GM12878 (cell line): ENCODE data around the gene JADE1. TPM values are rescaled to one million over a fixed set of nuclear protein-coding genes. Genes with fewer than 3 reads are reported as not detected.

Experiments used
- ATAC-seq: fragments of 200-7000 bp; cut with Tn5 transposase; 3 replicates; pipeline ENCODE4 v1.9.1; 2020; ENCODE audit warnings: mild to moderate bottlenecking, moderate library complexity
- BruUV-seq: library from RNA; stranded (reverse); fragments of 400-500 nt; replicated peaks from 2 replicates; lab custom pipeline; 2021; lab: Mats Ljungman, UMichigan
- CTCF ChIA-PET: fragments of 300-600 bp; sonication (Branson Sonifier 250); formaldehyde crosslinking; extraction: SDS; loops from one replicate; lab custom pipeline; 2021; ENCODE audit warnings: inconsistent platforms; lab: Yijun Ruan, JAX
- POLR2A ChIA-PET: fragments of 350-600 bp; formaldehyde crosslinking; extraction: SDS; loops from one replicate; lab custom pipeline; 2021; ENCODE audit warnings: inconsistent platforms; lab: Charles Lee
- RAD21 ChIA-PET: fragments of 300-600 bp; sonication (Branson Sonifier 250); formaldehyde crosslinking; loops from one replicate; lab custom pipeline; 2023; ENCODE audit warnings: antibody characterized with exemption; ENCODE audit not compliant: unreplicated experiment; lab: Charles Lee
- SMC1A ChIA-PET: fragments of 300-600 bp; sonication (Branson Sonifier 250); formaldehyde crosslinking; loops from one replicate; lab custom pipeline; 2023; ENCODE audit not compliant: unreplicated experiment, uncharacterized antibody; lab: Charles Lee
- DNase-seq: peaks from one replicate; pipeline ENCODE4 v3.0.0-alpha.2; 2011; ENCODE audit warnings: low read depth, low spot score
- FAIRE-seq: peaks from 3 replicates; lab custom pipeline; 2011; peaks lifted over from hg19 to GRCh38; lab: Jason Lieb, UNC
- H2AFZ ChIP-seq: 2 replicates; pipeline ENCODE4 v1.6.0; 2011; ENCODE audit warnings: low read depth, low read length, control low read depth; ENCODE audit not compliant: control insufficient read depth
- H3K27ac ChIP-seq: 2 replicates; pipeline ENCODE4 v1.5.1; 2011; ENCODE audit warnings: control low read depth; ENCODE audit not compliant: control insufficient read depth, insufficient read depth
- H3K27me3 ChIP-seq, 2 experiments: replicated peaks in 1 of 2; 2 replicates each; pipeline versions ENCODE4 v1.6.0 to v1.6.1; 2011; ENCODE audit warnings: low read length in 1 of 2; ENCODE audit not compliant: control insufficient read depth in 2 of 2, insufficient read depth in 2 of 2
- H3K36me3 ChIP-seq, 2 experiments: 2 replicates each; pipeline ENCODE4 v1.5.1; 2011; ENCODE audit warnings: low read length in 1 of 2; ENCODE audit not compliant: control insufficient read depth in 2 of 2, insufficient read depth in 2 of 2
- H3K4me1 ChIP-seq: 2 replicates; pipeline ENCODE4 v1.6.1; 2011; ENCODE audit warnings: mild to moderate bottlenecking, low read length, moderate library complexity, mixed read lengths; ENCODE audit not compliant: control insufficient read depth, insufficient read depth
- H3K4me2 ChIP-seq: 2 replicates; pipeline ENCODE4 v1.6.0; 2011; ENCODE audit warnings: control low read depth; ENCODE audit not compliant: control insufficient read depth, insufficient read depth
- H3K4me3 ChIP-seq: fragments of 200-600 bp; sonication (generic); 2 replicates; pipeline ENCODE4 v1.5.1; 2016
- H3K79me2 ChIP-seq: 2 replicates; pipeline ENCODE4 v1.6.0; 2011; ENCODE audit warnings: low read length; ENCODE audit not compliant: control insufficient read depth, insufficient read depth
- H3K9ac ChIP-seq: 2 replicates; pipeline ENCODE4 v1.8.0; 2011; ENCODE audit warnings: low read length, control low read depth, mixed read lengths; ENCODE audit not compliant: control insufficient read depth, insufficient read depth
- H3K9me3 ChIP-seq: replicated peaks from 3 replicates; pipeline ENCODE4 v1.5.1; 2011; ENCODE audit warnings: mild to moderate bottlenecking, low read length; ENCODE audit not compliant: control insufficient read depth, insufficient read depth
- H4K20me1 ChIP-seq: 2 replicates; pipeline ENCODE4 v1.6.0; 2011; ENCODE audit not compliant: control insufficient read depth, insufficient read depth
- BMI1 ChIP-seq: fragments of 450-650 bp; IDR thresholded peaks from 2 replicates; pipeline ENCODE4 v1.6.1; 2016; ENCODE audit warnings: mild to moderate bottlenecking, moderate library complexity, borderline replicate concordance
- CREM ChIP-seq: IDR thresholded peaks from 2 replicates; pipeline ENCODE4 v1.6.1; 2014; ENCODE audit warnings: antibody characterized with exemption, low read depth
- FOXM1 ChIP-seq: IDR thresholded peaks from 2 replicates; pipeline ENCODE4 v1.6.1; 2012; ENCODE audit warnings: low read depth, mild to moderate bottlenecking, inconsistent platforms, low read length, moderate library complexity
- JUNB ChIP-seq: IDR thresholded peaks from 2 replicates; pipeline ENCODE4 v1.6.1; 2016; ENCODE audit warnings: antibody characterized with exemption, mild to moderate bottlenecking
- LARP7 ChIP-seq: fragments of 450-650 bp; IDR thresholded peaks from 2 replicates; pipeline ENCODE4 v1.6.1; 2017; ENCODE audit warnings: mild to moderate bottlenecking
- NFYA ChIP-seq: IDR thresholded peaks from 2 replicates; pipeline ENCODE4 v1.6.1; 2011; ENCODE audit warnings: low read depth, mild to moderate bottlenecking, low read length, improper control_type of control experiment, borderline replicate concordance
- NR2F1 ChIP-seq: fragments of 450-650 bp; conservative IDR thresholded peaks from 2 replicates; pipeline ENCODE4 v1.6.1; 2017; ENCODE audit warnings: mild to moderate bottlenecking
- PML ChIP-seq: IDR thresholded peaks from 2 replicates; pipeline ENCODE4 v1.6.1; 2012; ENCODE audit warnings: low read length, inconsistent platforms
- RELB ChIP-seq: fragments of 450-650 bp; IDR thresholded peaks from 2 replicates; pipeline ENCODE4 v1.6.1; 2017; ENCODE audit warnings: low read depth, mild to moderate bottlenecking, moderate library complexity
- SIX5 ChIP-seq: IDR thresholded peaks from 2 replicates; pipeline ENCODE4 v1.6.1; 2011; ENCODE audit warnings: mild to moderate bottlenecking, low read depth, low read length, moderate library complexity; ENCODE audit not compliant: severe bottlenecking
- SMARCA5 ChIP-seq: fragments of 450-650 bp; IDR thresholded peaks from 2 replicates; pipeline ENCODE4 v1.6.1; 2017; ENCODE audit warnings: mild to moderate bottlenecking
- TCF7 ChIP-seq: IDR thresholded peaks from 2 replicates; pipeline ENCODE4 v1.6.1; 2014; ENCODE audit warnings: antibody characterized with exemption, borderline replicate concordance
- WGBS: methylation state at CpG from one replicate; pipeline ENCODE4 v1.1.6; 2016; ENCODE audit warnings: low lambda C conversion rate; ENCODE audit not compliant: insufficient replicate concordance, insufficient coverage; ENCODE audit errors: missing lambda C conversion rate; 5-methylcytosine and 5-hydroxymethylcytosine counted together
- in situ Hi-C: fragments of 300-500 bp; cut with MboI; formaldehyde crosslinking; loops from 9 replicates; pipeline ENCODE4 v1.14.3; 2018; ENCODE audit warnings: mixed read lengths
- intact Hi-C: fragments of 100-400 bp; cut with micrococcal nuclease; formaldehyde crosslinking; loops from one replicate; pipeline ENCODE4 v1.14.2; 2022; ENCODE audit not compliant: unreplicated experiment
- polyA plus RNA-seq, 11 experiments: library from polyadenylated mRNA; depleted of rRNA in 4 of 11; unstranded in 6 of 11; stranded (reverse) in 5 of 11; fragments of >200 nt; fragmentation: Nextera tagmentation in 4 of 11; fragmentation: Illumina TruSeq in 1 of 11; extraction: Ambion mirVana in 4 of 11; extraction: Trizol in 1 of 11; gene quantifications; 1 replicate in 1 of 11; 2 replicates in 10 of 11; pipeline versions ENCODE4 v1.2.1 to v1.2.3, GENCODE V29; 2011 to 2016; ENCODE audit warnings: inconsistent platforms in 2 of 11, missing spikeins in 2 of 11, low read depth in 1 of 11
- total RNA-seq, 4 experiments: library from RNA; depleted of rRNA in 3 of 4; stranded (reverse); fragments of >200 nt in 3 of 4; fragmentation: Illumina TruSeq in 1 of 4; extraction: Trizol in 1 of 4; gene quantifications; 2 replicates each; pipeline versions ENCODE4 v1.2.1 to v1.2.3, GENCODE V29; 2013 to 2021
- TF ChIP-seq, protein P1 (sequence below): IDR thresholded peaks from 2 replicates; pipeline ENCODE4 v1.6.1; 2011; ENCODE audit warnings: mild to moderate bottlenecking, low read depth, low read length, moderate library complexity; ENCODE audit not compliant: insufficient replicate concordance
- TF ChIP-seq, protein P2 (sequence below): fragments of 150-350 bp; IDR thresholded peaks from 2 replicates; pipeline ENCODE4 v1.6.1; 2016; ENCODE audit warnings: low read depth, low read length
- TF ChIP-seq, protein P3 (sequence below): fragments of 450-650 bp; formaldehyde crosslinking; IDR thresholded peaks from 2 replicates; pipeline ENCODE4 v1.4.0; 2020; ENCODE audit warnings: mild to moderate bottlenecking, moderate library complexity

JADE1 gene
- total and polyA plus RNA-seq, 10 of the 15 experiments (the other 5 are each of a cell fraction or from before 2014, with no cell fraction given) = 5.9 to 27.2 (median 15.8) TPM

- no peak for DNase-seq
- in situ Hi-C loops = loop anchor here (5.0 kb wide), 1 partner anchor 409 kb away; no protein-coding TSS in a partner anchor
- 56% methylated on average over 2 of the region's 2 CpGs for WGBS
- H2AFZ ChIP-seq = no peak overlapping the region
- no peak for ATAC-seq
- POLR2A ChIA-PET = no interaction called here
- H3K36me3 ChIP-seq = peaks cover 11 to 28% of the 10 kb centered on the region in 2 experiments
- RAD21 ChIA-PET = no interaction called here
- H3K27ac ChIP-seq = no peak overlapping the region
- H4K20me1 ChIP-seq = no peaks in the 10 kb centered on the region
- H3K9ac ChIP-seq = no peak overlapping the region
- SMC1A ChIA-PET = interaction anchor here (0.8 to 1.5 kb wide), 4 partner anchors 34 to 63 kb away, joined by 3 to 4 read pairs (median 3); no protein-coding TSS in a partner anchor
- H3K4me1 ChIP-seq = peaks cover 22% of the 10 kb centered on the region
- H3K27me3 ChIP-seq = no peaks in the 10 kb centered on the region
- no TSS peak for BruUV-seq
- H3K9me3 ChIP-seq = no peaks in the 10 kb centered on the region
- no peak overlapping the region for H3K4me2 ChIP-seq
- CTCF ChIA-PET = interaction anchor here (0.7 kb wide), 1 partner anchor 18 kb away, joined by 3 read pairs; no protein-coding TSS in a partner anchor
- intact Hi-C loops = no loop called here
- FAIRE-seq = no peak
- H3K4me3 ChIP-seq = no peak overlapping the region
- peaks cover 4% of the 10 kb centered on the region for H3K79me2 ChIP-seq
- TF ChIP-seq, protein P1, sequence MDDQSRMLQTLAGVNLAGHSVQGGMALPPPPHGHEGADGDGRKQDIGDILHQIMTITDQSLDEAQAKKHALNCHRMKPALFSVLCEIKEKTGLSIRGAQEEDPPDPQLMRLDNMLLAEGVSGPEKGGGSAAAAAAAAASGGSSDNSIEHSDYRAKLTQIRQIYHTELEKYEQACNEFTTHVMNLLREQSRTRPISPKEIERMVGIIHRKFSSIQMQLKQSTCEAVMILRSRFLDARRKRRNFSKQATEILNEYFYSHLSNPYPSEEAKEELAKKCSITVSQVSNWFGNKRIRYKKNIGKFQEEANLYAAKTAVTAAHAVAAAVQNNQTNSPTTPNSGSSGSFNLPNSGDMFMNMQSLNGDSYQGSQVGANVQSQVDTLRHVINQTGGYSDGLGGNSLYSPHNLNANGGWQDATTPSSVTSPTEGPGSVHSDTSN = no peak
- TF ChIP-seq PML = no peak
- no peak for TF ChIP-seq SMARCA5
- TF ChIP-seq RELB = no peak
- TF ChIP-seq BMI1 = no peak
- no peak for TF ChIP-seq JUNB
- no peak for TF ChIP-seq FOXM1
- no peak for TF ChIP-seq LARP7
- no peak for TF ChIP-seq SIX5
- no peak for TF ChIP-seq NFYA
- no peak for TF ChIP-seq NR2F1
- no peak for TF ChIP-seq TCF7
- TF ChIP-seq, protein P2, sequence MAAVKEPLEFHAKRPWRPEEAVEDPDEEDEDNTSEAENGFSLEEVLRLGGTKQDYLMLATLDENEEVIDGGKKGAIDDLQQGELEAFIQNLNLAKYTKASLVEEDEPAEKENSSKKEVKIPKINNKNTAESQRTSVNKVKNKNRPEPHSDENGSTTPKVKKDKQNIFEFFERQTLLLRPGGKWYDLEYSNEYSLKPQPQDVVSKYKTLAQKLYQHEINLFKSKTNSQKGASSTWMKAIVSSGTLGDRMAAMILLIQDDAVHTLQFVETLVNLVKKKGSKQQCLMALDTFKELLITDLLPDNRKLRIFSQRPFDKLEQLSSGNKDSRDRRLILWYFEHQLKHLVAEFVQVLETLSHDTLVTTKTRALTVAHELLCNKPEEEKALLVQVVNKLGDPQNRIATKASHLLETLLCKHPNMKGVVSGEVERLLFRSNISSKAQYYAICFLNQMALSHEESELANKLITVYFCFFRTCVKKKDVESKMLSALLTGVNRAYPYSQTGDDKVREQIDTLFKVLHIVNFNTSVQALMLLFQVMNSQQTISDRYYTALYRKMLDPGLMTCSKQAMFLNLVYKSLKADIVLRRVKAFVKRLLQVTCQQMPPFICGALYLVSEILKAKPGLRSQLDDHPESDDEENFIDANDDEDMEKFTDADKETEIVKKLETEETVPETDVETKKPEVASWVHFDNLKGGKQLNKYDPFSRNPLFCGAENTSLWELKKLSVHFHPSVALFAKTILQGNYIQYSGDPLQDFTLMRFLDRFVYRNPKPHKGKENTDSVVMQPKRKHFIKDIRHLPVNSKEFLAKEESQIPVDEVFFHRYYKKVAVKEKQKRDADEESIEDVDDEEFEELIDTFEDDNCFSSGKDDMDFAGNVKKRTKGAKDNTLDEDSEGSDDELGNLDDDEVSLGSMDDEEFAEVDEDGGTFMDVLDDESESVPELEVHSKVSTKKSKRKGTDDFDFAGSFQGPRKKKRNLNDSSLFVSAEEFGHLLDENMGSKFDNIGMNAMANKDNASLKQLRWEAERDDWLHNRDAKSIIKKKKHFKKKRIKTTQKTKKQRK = no peak
- TF ChIP-seq, protein P3, sequence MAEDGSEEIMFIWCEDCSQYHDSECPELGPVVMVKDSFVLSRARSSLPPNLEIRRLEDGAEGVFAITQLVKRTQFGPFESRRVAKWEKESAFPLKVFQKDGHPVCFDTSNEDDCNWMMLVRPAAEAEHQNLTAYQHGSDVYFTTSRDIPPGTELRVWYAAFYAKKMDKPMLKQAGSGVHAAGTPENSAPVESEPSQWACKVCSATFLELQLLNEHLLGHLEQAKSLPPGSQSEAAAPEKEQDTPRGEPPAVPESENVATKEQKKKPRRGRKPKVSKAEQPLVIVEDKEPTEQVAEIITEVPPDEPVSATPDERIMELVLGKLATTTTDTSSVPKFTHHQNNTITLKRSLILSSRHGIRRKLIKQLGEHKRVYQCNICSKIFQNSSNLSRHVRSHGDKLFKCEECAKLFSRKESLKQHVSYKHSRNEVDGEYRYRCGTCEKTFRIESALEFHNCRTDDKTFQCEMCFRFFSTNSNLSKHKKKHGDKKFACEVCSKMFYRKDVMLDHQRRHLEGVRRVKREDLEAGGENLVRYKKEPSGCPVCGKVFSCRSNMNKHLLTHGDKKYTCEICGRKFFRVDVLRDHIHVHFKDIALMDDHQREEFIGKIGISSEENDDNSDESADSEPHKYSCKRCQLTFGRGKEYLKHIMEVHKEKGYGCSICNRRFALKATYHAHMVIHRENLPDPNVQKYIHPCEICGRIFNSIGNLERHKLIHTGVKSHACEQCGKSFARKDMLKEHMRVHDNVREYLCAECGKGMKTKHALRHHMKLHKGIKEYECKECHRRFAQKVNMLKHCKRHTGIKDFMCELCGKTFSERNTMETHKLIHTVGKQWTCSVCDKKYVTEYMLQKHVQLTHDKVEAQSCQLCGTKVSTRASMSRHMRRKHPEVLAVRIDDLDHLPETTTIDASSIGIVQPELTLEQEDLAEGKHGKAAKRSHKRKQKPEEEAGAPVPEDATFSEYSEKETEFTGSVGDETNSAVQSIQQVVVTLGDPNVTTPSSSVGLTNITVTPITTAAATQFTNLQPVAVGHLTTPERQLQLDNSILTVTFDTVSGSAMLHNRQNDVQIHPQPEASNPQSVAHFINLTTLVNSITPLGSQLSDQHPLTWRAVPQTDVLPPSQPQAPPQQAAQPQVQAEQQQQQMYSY = no peak
- TF ChIP-seq CREM = no peak
Observed at GRCh38 chr4:128866269-128866668, 56.8 kb downstream of the JADE1 start.
